Measurements from ENCODE around the gene ZNRF3.

DNA sequence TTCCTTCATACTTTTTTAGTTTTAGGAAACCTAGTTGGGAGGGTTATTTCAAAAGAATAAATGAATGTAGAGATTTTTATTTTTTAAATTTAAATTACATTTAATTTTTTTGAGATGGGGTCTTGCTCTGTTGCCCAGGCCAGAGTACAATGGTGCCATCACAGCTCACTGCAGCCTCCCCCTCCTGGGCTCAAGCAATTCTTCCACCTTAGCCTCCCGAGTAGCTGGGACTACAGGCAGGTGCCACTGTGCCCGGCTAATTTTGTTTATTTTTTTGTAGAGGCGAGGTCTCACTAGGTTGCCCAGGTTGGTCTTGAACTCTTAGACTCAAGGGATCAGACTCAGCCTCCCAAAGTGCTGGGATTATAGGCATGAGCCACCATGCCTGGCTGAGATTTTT, 32.6 kb downstream of the ZNRF3 start:
- no peak for TF ChIP-seq POLR2A (IDR thresholded peaks at IDR 0.05)
- TF ChIP-seq, protein P1, sequence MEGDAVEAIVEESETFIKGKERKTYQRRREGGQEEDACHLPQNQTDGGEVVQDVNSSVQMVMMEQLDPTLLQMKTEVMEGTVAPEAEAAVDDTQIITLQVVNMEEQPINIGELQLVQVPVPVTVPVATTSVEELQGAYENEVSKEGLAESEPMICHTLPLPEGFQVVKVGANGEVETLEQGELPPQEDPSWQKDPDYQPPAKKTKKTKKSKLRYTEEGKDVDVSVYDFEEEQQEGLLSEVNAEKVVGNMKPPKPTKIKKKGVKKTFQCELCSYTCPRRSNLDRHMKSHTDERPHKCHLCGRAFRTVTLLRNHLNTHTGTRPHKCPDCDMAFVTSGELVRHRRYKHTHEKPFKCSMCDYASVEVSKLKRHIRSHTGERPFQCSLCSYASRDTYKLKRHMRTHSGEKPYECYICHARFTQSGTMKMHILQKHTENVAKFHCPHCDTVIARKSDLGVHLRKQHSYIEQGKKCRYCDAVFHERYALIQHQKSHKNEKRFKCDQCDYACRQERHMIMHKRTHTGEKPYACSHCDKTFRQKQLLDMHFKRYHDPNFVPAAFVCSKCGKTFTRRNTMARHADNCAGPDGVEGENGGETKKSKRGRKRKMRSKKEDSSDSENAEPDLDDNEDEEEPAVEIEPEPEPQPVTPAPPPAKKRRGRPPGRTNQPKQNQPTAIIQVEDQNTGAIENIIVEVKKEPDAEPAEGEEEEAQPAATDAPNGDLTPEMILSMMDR (IDR thresholded peaks at IDR 0.05): no peak
